Measurements from ENCODE around the gene CCNH. TPM values are rescaled to one million over a fixed set of nuclear protein-coding genes. Genes with fewer than 3 reads are reported as not detected.

The CCNH gene
- total RNA-seq, 3 donors from 2014 or later (not counting 1 experiment from before 2014, with no cell fraction given), result 171 to 305 (median 268) TPM

- no peaks in the 10 kb centered on the region for H3K9me3 ChIP-seq (ENCODE audit: control insufficient read depth, insufficient read depth, low read length)
- no peak for DNase-seq
- peaks cover 6% of the 10 kb centered on the region for H3K4me1 ChIP-seq (ENCODE audit: control insufficient read depth, insufficient read depth, low read length)
- Mint-ChIP-seq H3K27ac (peak overlapping the region; percentile 89 to 93), H3K9me3 (no peaks in the 10 kb centered on the region), H3K4me3 (peak overlapping the region; percentile 73), H3K36me3 (peaks cover 35% of the 10 kb centered on the region), H3K4me1 (peaks cover 24 to 31% of the 10 kb centered on the region in 2 donors), H3K27me3 (ENCODE audit: low read depth in 2 of 2) (no peaks in the 10 kb centered on the region)
- 87% methylated on average over 14 of the region's 14 CpGs for WGBS (ENCODE audit: insufficient coverage)
- H3K4me3 ChIP-seq (ENCODE audit: low read length), result no peak overlapping the region
- TF ChIP-seq CTCF (IDR thresholded peaks at IDR 0.05), result no peak
- H3K27ac ChIP-seq (ENCODE audit: low read length), result peak overlapping the region; percentile 49
- ATAC-seq, result peak; percentile 72 to 85 (median 85)
- intact Hi-C loops (cut with micrococcal nuclease), result loop anchor here (5.0 kb wide), 1 partner anchor 122 kb away; the partner anchor contains the start of gene RASA1
- no peaks in the 10 kb centered on the region for H3K27me3 ChIP-seq (ENCODE audit: control insufficient read depth, insufficient read depth, low read length)
- peaks cover 83% of the 10 kb centered on the region for H3K36me3 ChIP-seq (ENCODE audit: control insufficient read depth, insufficient read depth, low read length)
These were observed 23.3 kb downstream of the CCNH start for GRCh38 chr5:87389296-87390034.

- no peaks in the 10 kb centered on the region for H3K27me3 Mint-ChIP-seq (ENCODE audit: low read depth in 2 of 2)
- Histone ChIP-seq H3K9me3 (ENCODE audit: control insufficient read depth, insufficient read depth, low read length) (no peaks in the 10 kb centered on the region), H3K36me3 (ENCODE audit: control insufficient read depth, insufficient read depth, low read length) (peaks cover 74% of the 10 kb centered on the region), H3K27me3 (ENCODE audit: control insufficient read depth, insufficient read depth, low read length) (no peaks in the 10 kb centered on the region), H3K4me1 (ENCODE audit: control insufficient read depth, insufficient read depth, low read length) (peaks cover 6% of the 10 kb centered on the region), H3K4me3 (ENCODE audit: low read length) (no peak overlapping the region), H3K27ac (ENCODE audit: low read length) (no peak overlapping the region)
- H3K4me3 Mint-ChIP-seq, result no peak overlapping the region
- peaks cover 24 to 29% of the 10 kb centered on the region in 2 donors for H3K4me1 Mint-ChIP-seq
- H3K9me3 Mint-ChIP-seq, result no peaks in the 10 kb centered on the region
- peak overlapping the region in 1 of 2 donors; percentile 73 for H3K27ac Mint-ChIP-seq
- TF ChIP-seq CTCF (IDR thresholded peaks at IDR 0.05), result no peak
- peaks cover 32% of the 10 kb centered on the region for H3K36me3 Mint-ChIP-seq
- 100% methylated on average over 1 of the region's 2 CpGs for WGBS (ENCODE audit: insufficient coverage)
- intact Hi-C loops (cut with micrococcal nuclease), result no loop called here
- ATAC-seq (no peak), DNase-seq (no peak)
These were observed 24.6 kb downstream of the CCNH start for GRCh38 chr5:87388129-87388528.

- no peak for TF ChIP-seq CTCF (IDR thresholded peaks at IDR 0.05)
- intact Hi-C loops (cut with micrococcal nuclease), result no loop called here
- DNase-seq, result no peak
- ATAC-seq, result no peak
- 100% methylated on average over 1 of the region's 2 CpGs for WGBS (ENCODE audit: insufficient coverage)
- H3K27ac Mint-ChIP-seq, result peak overlapping the region in 1 of 2 donors; percentile 57
- Histone ChIP-seq H3K9me3 (ENCODE audit: control insufficient read depth, insufficient read depth, low read length) (no peaks in the 10 kb centered on the region), H3K4me3 (ENCODE audit: low read length) (no peak overlapping the region), H3K4me1 (ENCODE audit: control insufficient read depth, insufficient read depth, low read length) (peaks cover 6% of the 10 kb centered on the region), H3K36me3 (ENCODE audit: control insufficient read depth, insufficient read depth, low read length) (peaks cover 71% of the 10 kb centered on the region), H3K27ac (ENCODE audit: low read length) (no peak overlapping the region), H3K27me3 (ENCODE audit: control insufficient read depth, insufficient read depth, low read length) (no peaks in the 10 kb centered on the region)
- peaks cover 8% of the 10 kb centered on the region for H3K36me3 Mint-ChIP-seq
- no peaks in the 10 kb centered on the region for H3K9me3 Mint-ChIP-seq
- H3K4me3 Mint-ChIP-seq, result no peak overlapping the region
- H3K4me1 Mint-ChIP-seq, result peaks cover 16 to 17% of the 10 kb centered on the region in 2 donors
- H3K27me3 Mint-ChIP-seq (ENCODE audit: low read depth in 2 of 2), result no peaks in the 10 kb centered on the region
These were observed 26.9 kb downstream of the CCNH start for GRCh38 chr5:87385802-87386201.

Measured in natural killer cell (primary cell).